Stimulated activated naive CD4-positive, alpha-beta T cell (primary cell): ENCODE data around the gene CRY2.

ENCODE experiments used
- DNase-seq, 6 experiments: peaks; one replicate each; lab custom pipeline; 2025; lab: John Stamatoyannopoulos, UW

The CRY2 gene

GRCh38 chr11:45918331-45918941, 71.2 kb downstream of the CRY2 start:
- peak in 3 of 6 experiments; percentile 14 to 55 (median 35) for DNase-seq

- no peak for DNase-seq
Measured at GRCh38 chr11:45918962-45919675, 71.8 kb downstream of the CRY2 start.

- no peak for DNase-seq
Measured at GRCh38 chr11:45919806-45920530, 72.7 kb downstream of the CRY2 start.

GRCh38 chr11:45920531-45921477, 73.5 kb downstream of the CRY2 start:
- DNase-seq = no peak

GRCh38 chr11:45921561-45922424, 74.5 kb downstream of the CRY2 start:
- peak in 1 of 6 experiments; percentile 29 for DNase-seq

- DNase-seq = peak in 4 of 6 experiments; percentile 10 to 41 (median 24)
Measured at GRCh38 chr11:45922425-45923082, 75.3 kb downstream of the CRY2 start, which contains the start of gene LARGE2. LARGE2 (plus strand) TSS chr11:45922656; CDS start chr11:45922883, 227 bp downstream.

GRCh38 chr11:45924036-45924915, 77.0 kb downstream of the CRY2 start:
- DNase-seq = no peak

GRCh38 chr11:45924927-45925326, 77.7 kb downstream of the CRY2 start:
- DNase-seq = no peak

- no peak for DNase-seq
Measured at GRCh38 chr11:45925550-45925949, 78.3 kb downstream of the CRY2 start.

- no peak for DNase-seq
Measured at GRCh38 chr11:45926001-45926401, 78.7 kb downstream of the CRY2 start.

GRCh38 chr11:45926536-45927331, 79.5 kb downstream of the CRY2 start:
- no peak for DNase-seq

- no peak for DNase-seq
Measured at GRCh38 chr11:45927332-45927683, 80.0 kb downstream of the CRY2 start.

- DNase-seq = no peak
Measured at GRCh38 chr11:45927684-45928413, 80.6 kb downstream of the CRY2 start.

- no peak for DNase-seq
Measured at GRCh38 chr11:45928535-45929215, 81.4 kb downstream of the CRY2 start.

- DNase-seq = no peak
Measured at GRCh38 chr11:45929486-45930030, 82.3 kb downstream of the CRY2 start.

- DNase-seq = peak in 2 of 6 experiments; percentile 16 to 20
Measured at GRCh38 chr11:45930031-45930794, 82.9 kb downstream of the CRY2 start.
